Endothelial cell of umbilical vein (primary cell): ENCODE results near the gene WDR7. TPM values are rescaled to one million over a fixed set of nuclear protein-coding genes. Genes with fewer than 3 reads are reported as not detected.

Experiments used
- BruUV-seq: library from RNA; stranded (reverse); fragments of 400-500 nt; replicated peaks from 2 replicates; lab custom pipeline; 2021; lab: Mats Ljungman, UMichigan
- CTCF ChIA-PET: fragments of 300-600, 350-600 bp; sonication (Branson Sonifier 250); formaldehyde crosslinking; loops from one replicate; lab custom pipeline; 2021; ENCODE audit warnings: antibody characterized with exemption, inconsistent platforms; lab: Charles Lee
- POLR2A ChIA-PET: fragments of 300-600, 350-600 bp; sonication (Branson Sonifier 250); formaldehyde crosslinking; loops from one replicate; lab custom pipeline; 2021; ENCODE audit warnings: antibody characterized with exemption, inconsistent platforms; lab: Charles Lee
- DNase-seq: peaks from one replicate; pipeline ENCODE4 v3.0.0-alpha.2; 2011; ENCODE audit warnings: low read depth, low spot score
- FAIRE-seq: peaks from 2 replicates; lab custom pipeline; 2011; peaks lifted over from hg19 to GRCh38; lab: Jason Lieb, UNC
- H2AFZ ChIP-seq: 2 replicates; pipeline ENCODE4 v1.6.0; 2012; ENCODE audit warnings: low read depth, low read length, control low read depth, inconsistent platforms
- H3K27ac ChIP-seq: 2 replicates; pipeline ENCODE4 v1.5.1; 2011; ENCODE audit warnings: low read depth, mild to moderate bottlenecking, control low read depth, low read length, moderate library complexity; ENCODE audit not compliant: insufficient read depth
- H3K27me3 ChIP-seq, 2 experiments: 2 replicates each; pipeline versions ENCODE4 v1.6.0 to v1.6.1; 2011; ENCODE audit warnings: low read length in 2 of 2, mixed read lengths in 1 of 2; ENCODE audit not compliant: control insufficient read depth in 2 of 2, insufficient read depth in 2 of 2
- H3K36me3 ChIP-seq, 2 experiments: 2 replicates in 1 of 2; 3 replicates in 1 of 2; pipeline ENCODE4 v1.5.1; 2011; ENCODE audit warnings: low read length in 2 of 2, mild to moderate bottlenecking in 1 of 2, moderate library complexity in 1 of 2; ENCODE audit not compliant: control insufficient read depth in 2 of 2, insufficient read depth in 2 of 2; ENCODE audit errors: extremely low read depth in 1 of 2
- H3K4me1 ChIP-seq: 3 replicates; pipeline ENCODE4 v1.5.1; 2011; ENCODE audit warnings: mild to moderate bottlenecking, low read length; ENCODE audit not compliant: control insufficient read depth, insufficient read depth; ENCODE audit errors: extremely low read depth
- H3K4me2 ChIP-seq: 2 replicates; pipeline ENCODE4 v1.6.1; 2011; ENCODE audit warnings: low read length, control low read depth, mixed read lengths; ENCODE audit not compliant: insufficient read depth
- H3K4me3 ChIP-seq, 3 experiments: fragments of 200-600 bp in 1 of 3; sonication (generic), shearing (Covaris generic) in 1 of 3; replicated peaks in 1 of 3; 2 replicates each; pipeline ENCODE4 v1.5.1; 2011 to 2016; ENCODE audit warnings: control low read depth in 3 of 3, low read length in 3 of 3, mild to moderate bottlenecking in 2 of 3, inconsistent platforms in 1 of 3, low read depth in 1 of 3, moderate library complexity in 1 of 3; ENCODE audit not compliant: insufficient read depth in 1 of 3
- H3K79me2 ChIP-seq: 2 replicates; pipeline ENCODE4 v1.6.0; 2012; ENCODE audit warnings: low read length, inconsistent platforms; ENCODE audit not compliant: control insufficient read depth, insufficient read depth
- H3K9ac ChIP-seq: replicated peaks from 2 replicates; pipeline ENCODE3; 2011; ENCODE audit warnings: low read length, control low read depth; ENCODE audit not compliant: insufficient read depth; ENCODE audit errors: extremely low read depth
- H3K9me1 ChIP-seq: replicated peaks from 3 replicates; pipeline ENCODE4 v1.6.0; 2011; ENCODE audit warnings: mild to moderate bottlenecking, low read length; ENCODE audit not compliant: control insufficient read depth, insufficient read depth; ENCODE audit errors: extremely low read depth
- H3K9me3 ChIP-seq: replicated peaks from 2 replicates; pipeline ENCODE4 v1.5.1; 2012; ENCODE audit warnings: low read length, inconsistent platforms; ENCODE audit not compliant: control insufficient read depth, insufficient read depth
- H4K20me1 ChIP-seq: replicated peaks from 2 replicates; pipeline ENCODE3; 2011; ENCODE audit warnings: mild to moderate bottlenecking, low read length; ENCODE audit not compliant: control insufficient read depth, insufficient read depth; ENCODE audit errors: extremely low read depth
- CTCF ChIP-seq, 2 donors: IDR thresholded peaks; 1 replicate in 1 of 2; 2 replicates in 1 of 2; pipeline ENCODE4 v1.5.1; 2011; ENCODE audit warnings: low read length in 2 of 2, mild to moderate bottlenecking in 2 of 2, moderate library complexity in 2 of 2, control low read depth in 1 of 2, inconsistent platforms in 1 of 2, low read depth in 1 of 2; ENCODE audit not compliant: insufficient read depth in 1 of 2; ENCODE audit errors: extremely low read depth in 1 of 2
- EZH2 ChIP-seq: IDR thresholded peaks from 2 replicates; pipeline ENCODE4 v1.6.1; 2012; ENCODE audit warnings: borderline replicate concordance, low read depth, mild to moderate bottlenecking, moderate library complexity, low read length, inconsistent platforms; ENCODE audit not compliant: severe bottlenecking
- FOS ChIP-seq: IDR thresholded peaks from 2 replicates; pipeline ENCODE4 v1.6.1; 2011; ENCODE audit warnings: mild to moderate bottlenecking, low read length, moderate library complexity, borderline replicate concordance; ENCODE audit not compliant: insufficient read depth
- GATA2 ChIP-seq: IDR thresholded peaks from 2 replicates; pipeline ENCODE4 v1.7.0; 2011; ENCODE audit warnings: low read depth, mild to moderate bottlenecking, moderate library complexity, mixed read lengths, low read length; ENCODE audit not compliant: insufficient read length, insufficient read depth
- JUN ChIP-seq: IDR thresholded peaks from 2 replicates; pipeline ENCODE4 v1.6.1; 2011; ENCODE audit warnings: borderline replicate concordance, low read depth; ENCODE audit not compliant: insufficient read length, insufficient read depth
- MAX ChIP-seq: IDR thresholded peaks from 2 replicates; pipeline ENCODE4 v1.6.1; 2011; ENCODE audit not compliant: insufficient read depth, insufficient read length
- MYC ChIP-seq: IDR thresholded peaks from one replicate; pipeline ENCODE4 v1.6.1; 2011; ENCODE audit warnings: mild to moderate bottlenecking, low read depth, low read length
- POLR2A ChIP-seq: IDR thresholded peaks from 2 replicates; pipeline ENCODE4 v1.6.1; 2012; ENCODE audit warnings: low read depth, mild to moderate bottlenecking, control low read depth, low read length
- POLR2AphosphoS5 ChIP-seq: IDR thresholded peaks from 2 replicates; pipeline ENCODE4 v1.6.1; 2012; ENCODE audit warnings: low read depth, mild to moderate bottlenecking, control low read depth, low read length, moderate library complexity; ENCODE audit not compliant: insufficient read depth
- dilution Hi-C: fragments of 300-500 bp; cut with MboI; formaldehyde crosslinking; loops from one replicate; pipeline ENCODE4 v1.15.0; 2019; ENCODE audit warnings: low sequenced_read_pairs; ENCODE audit not compliant: extremely low pct_ligation_motif_present
- intact Hi-C: fragments of 100-400 bp; cut with micrococcal nuclease; formaldehyde crosslinking; loops from one replicate; pipeline ENCODE4 v1.10.0; 2022
- polyA plus RNA-seq, 4 experiments: library from polyadenylated mRNA; depleted of rRNA in 3 of 4; stranded (reverse) in 3 of 4; unstranded in 1 of 4; fragments of >200 nt; gene quantifications; 2 replicates each; pipeline versions ENCODE4 v1.2.1 to v1.2.3, GENCODE V29; 2011 to 2012; ENCODE audit warnings: missing spikeins in 1 of 4
- total RNA-seq: library from RNA; stranded (reverse); gene quantifications from 2 replicates; pipeline ENCODE4 v1.2.3, GENCODE V29; 2021

The WDR7 gene
- total and polyA plus RNA-seq, 2 donors (not counting 3 experiments of a cell fraction or from before 2014, with no cell fraction given) = 5.9 to 19.0 TPM

- FAIRE-seq = no peak
These were observed 351.5 kb downstream of the WDR7 start for GRCh38 chr18:57002627-57003026.

More at GRCh38 chr18:57002627-57003026, 351.5 kb downstream of the WDR7 start:
- no peak overlapping the region for H2AFZ ChIP-seq
- peaks cover 14% of the 10 kb centered on the region for H3K4me1 ChIP-seq
- H3K27me3 ChIP-seq = no peaks in the 10 kb centered on the region
- ChIA-PET POLR2A (no interaction called here), CTCF (interaction anchor here (0.7 to 4.0 kb wide), 2 partner anchors 10 to 56 kb away, joined by 3 to 14 read pairs; no protein-coding TSS in a partner anchor)
- H3K27ac ChIP-seq = no peak overlapping the region
- no peak overlapping the region for H3K4me2 ChIP-seq
- intact Hi-C loops (loop anchor here (5.0 kb wide), 1 partner anchor 60 kb away; no protein-coding TSS in a partner anchor), dilution Hi-C loops (no loop called here)
- BruUV-seq = no TSS peak
- TF ChIP-seq POLR2AphosphoS5 (no peak), JUN (no peak), FOS (no peak), MYC (no peak), POLR2A (no peak), MAX (no peak), GATA2 (no peak), CTCF (IDR thresholded peaks at IDR 0.05; ENCODE audit: extremely low read depth in 1 of 2, insufficient read depth in 1 of 2, low read depth in 1 of 2, low read length in 2 of 2) (no peak), EZH2 (no peak)
- DNase-seq = no peak
- no peaks in the 10 kb centered on the region for H3K9me3 ChIP-seq
- no peak overlapping the region for H3K4me3 ChIP-seq
- H3K9me1 ChIP-seq = no peaks in the 10 kb centered on the region
- H4K20me1 ChIP-seq = no peaks in the 10 kb centered on the region
- no peaks in the 10 kb centered on the region for H3K36me3 ChIP-seq
- no peak overlapping the region for H3K9ac ChIP-seq
- no peaks in the 10 kb centered on the region for H3K79me2 ChIP-seq
